SKM-1 treated with dmso at 0.1 percent for 144 hours (cell line): ENCODE data around the gene RAPGEF2.

Source experiments
- DNase-seq: peaks from one replicate; lab custom pipeline; 2025; ENCODE audit not compliant: unreplicated experiment; lab: John Stamatoyannopoulos, UW

The RAPGEF2 gene

GRCh38 chr4:159193046-159193620 is 90.3 kb downstream of the RAPGEF2 start:
- DNase-seq = no peak

GRCh38 chr4:159195361-159195769 is 92.5 kb downstream of the RAPGEF2 start:
- DNase-seq = no peak

- no peak for DNase-seq
Measured at GRCh38 chr4:159197260-159197884, 94.5 kb downstream of the RAPGEF2 start.

GRCh38 chr4:159197885-159198269 is 95.0 kb downstream of the RAPGEF2 start:
- DNase-seq = no peak

- DNase-seq = no peak
Measured at GRCh38 chr4:159199826-159200225, 96.9 kb downstream of the RAPGEF2 start.

- DNase-seq = no peak
Measured at GRCh38 chr4:159201168-159201567, 98.3 kb downstream of the RAPGEF2 start.

GRCh38 chr4:159204566-159204965 is 101.7 kb downstream of the RAPGEF2 start:
- no peak for DNase-seq

- no peak for DNase-seq
Measured at GRCh38 chr4:159205466-159205865, 102.6 kb downstream of the RAPGEF2 start.

GRCh38 chr4:159206427-159206871 is 103.6 kb downstream of the RAPGEF2 start:
- DNase-seq = no peak

- no peak for DNase-seq
Measured at GRCh38 chr4:159209249-159209648, 106.4 kb downstream of the RAPGEF2 start.

GRCh38 chr4:159210975-159211374 is 108.1 kb downstream of the RAPGEF2 start:
- DNase-seq = no peak

GRCh38 chr4:159212675-159213293 is 109.9 kb downstream of the RAPGEF2 start:
- no peak for DNase-seq

GRCh38 chr4:159216834-159217233 is 114.0 kb downstream of the RAPGEF2 start:
- DNase-seq = no peak

- DNase-seq = no peak
Measured at GRCh38 chr4:159219862-159220261, 117.0 kb downstream of the RAPGEF2 start.

- DNase-seq = no peak
Measured at GRCh38 chr4:159220353-159220752, 117.5 kb downstream of the RAPGEF2 start.

- no peak for DNase-seq
Measured at GRCh38 chr4:159221280-159221679, 118.4 kb downstream of the RAPGEF2 start.

- DNase-seq = no peak
Measured at GRCh38 chr4:159222043-159222552, 119.2 kb downstream of the RAPGEF2 start.

- DNase-seq = no peak
Measured at GRCh38 chr4:159224408-159224807, 121.5 kb downstream of the RAPGEF2 start.

- no peak for DNase-seq
Measured at GRCh38 chr4:159227378-159227777, 124.5 kb downstream of the RAPGEF2 start.

GRCh38 chr4:159227984-159228383 is 125.1 kb downstream of the RAPGEF2 start:
- no peak for DNase-seq

- no peak for DNase-seq
Measured at GRCh38 chr4:159229164-159229563, 126.3 kb downstream of the RAPGEF2 start.

GRCh38 chr4:159232465-159233106 is 129.7 kb downstream of the RAPGEF2 start:
- no peak for DNase-seq
